GM18526 (cell line): ENCODE results near the gene ALX4.

Experiments
- POLR2A ChIP-seq: IDR thresholded peaks from 3 replicates; pipeline ENCODE4 v1.6.1; 2011; ENCODE audit not compliant: insufficient read length; ENCODE audit errors: extremely low read depth

The ALX4 gene

GRCh38 chr11:44301564-44302271 lies 8.2 kb downstream of the ALX4 start:
- TF ChIP-seq POLR2A, result no peak

- no peak for TF ChIP-seq POLR2A
These were observed 8.9 kb downstream of the ALX4 start for GRCh38 chr11:44300844-44301563.

DNA sequence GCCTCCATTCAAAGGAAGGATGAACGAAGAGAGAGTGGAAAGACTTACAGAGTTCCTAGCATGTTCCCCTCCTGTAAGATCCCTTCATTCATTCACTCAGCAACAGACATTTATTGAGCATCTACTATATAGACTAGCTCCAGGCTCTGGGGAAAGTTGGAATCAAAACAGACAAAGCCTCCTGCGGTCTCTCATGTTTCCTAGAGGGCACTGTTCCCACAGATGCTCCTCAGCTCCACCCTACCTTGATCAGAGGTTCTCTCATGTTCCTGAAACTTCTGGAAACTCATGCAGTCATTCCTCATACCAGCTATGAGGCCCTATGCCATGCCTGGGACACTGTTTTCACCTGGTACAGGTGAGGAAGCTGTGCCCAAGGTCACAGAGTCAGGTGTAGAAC lies 11.1 kb downstream of the ALX4 start:
- TF ChIP-seq POLR2A, result no peak

GRCh38 chr11:44290208-44290607 lies 19.7 kb downstream of the ALX4 start:
- TF ChIP-seq POLR2A, result no peak

DNA sequence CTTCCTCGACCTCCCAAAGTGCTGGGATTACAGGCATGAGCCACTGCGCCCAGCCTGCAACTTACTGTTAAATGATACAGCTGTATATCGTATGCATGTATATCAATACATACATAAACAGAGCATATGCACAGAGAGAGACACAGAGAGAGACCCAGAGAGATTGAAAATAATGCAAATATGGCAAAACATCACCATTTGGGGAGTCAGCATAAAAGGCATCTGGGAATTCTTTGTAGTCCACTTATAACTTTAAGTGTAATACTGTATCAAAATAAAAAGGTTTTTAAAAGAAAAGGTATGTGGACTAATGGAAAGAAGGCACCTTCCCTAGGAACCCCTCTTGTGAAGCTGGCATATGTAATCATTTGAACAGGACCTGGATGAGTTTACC lies 21.8 kb downstream of the ALX4 start:
- no peak for TF ChIP-seq POLR2A

DNA sequence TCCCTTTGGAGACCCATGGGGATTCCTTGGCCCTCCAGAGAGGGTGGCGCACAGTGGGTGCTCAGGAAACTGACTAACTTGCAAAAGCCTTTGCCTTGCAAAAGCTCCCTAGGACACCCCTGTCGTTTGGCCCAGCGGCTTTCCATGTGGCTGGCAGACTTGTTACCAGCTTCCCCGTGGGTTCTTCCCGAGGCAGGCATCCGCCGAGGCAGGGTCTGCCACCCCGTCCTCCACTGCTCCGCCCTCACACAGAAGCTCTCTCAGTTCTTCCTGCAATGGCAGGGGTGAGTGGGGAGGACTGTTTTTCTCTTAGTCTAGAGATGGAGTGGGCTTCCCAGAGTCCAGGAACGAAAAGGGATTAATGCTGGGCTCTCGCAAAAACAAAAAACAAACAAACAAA lies 23.0 kb downstream of the ALX4 start:
- no peak for TF ChIP-seq POLR2A

DNA sequence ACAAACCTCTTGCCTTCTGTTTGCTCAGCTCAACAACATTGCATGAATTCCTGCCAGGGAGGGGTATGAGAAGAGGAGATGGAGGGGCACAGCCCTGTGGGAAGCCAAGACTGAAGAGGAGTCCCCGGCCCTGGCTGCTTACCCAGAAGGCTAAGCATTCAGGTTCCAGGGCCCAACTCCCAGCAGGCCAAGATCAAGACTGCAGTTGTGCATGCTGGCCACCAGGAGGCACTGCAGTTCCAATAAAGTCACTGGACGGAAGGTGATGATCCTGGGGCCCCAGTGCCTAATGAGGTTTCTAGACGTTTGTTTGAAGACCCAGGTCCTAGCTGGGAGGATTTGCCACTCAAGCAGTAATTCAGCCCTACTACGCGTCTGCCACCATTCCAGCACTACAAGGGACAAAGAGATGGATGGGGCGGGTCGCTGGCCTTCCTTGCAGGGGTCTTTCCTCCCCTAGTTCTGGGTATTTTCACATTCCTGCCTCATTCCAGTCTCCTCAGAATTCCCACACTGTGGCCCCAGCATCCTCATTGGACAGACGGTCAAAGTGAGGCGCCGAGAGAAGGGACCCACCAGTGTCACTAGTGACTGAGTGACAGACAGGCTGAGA lies 23.6 kb downstream of the ALX4 start:
- TF ChIP-seq POLR2A, result no peak

GRCh38 chr11:44285756-44286155 lies 24.2 kb downstream of the ALX4 start:
- no peak for TF ChIP-seq POLR2A

- TF ChIP-seq POLR2A, result no peak
These were observed 27.3 kb downstream of the ALX4 start for GRCh38 chr11:44282620-44283019.

GRCh38 chr11:44281151-44281550 lies 28.8 kb downstream of the ALX4 start:
- no peak for TF ChIP-seq POLR2A

- TF ChIP-seq POLR2A, result no peak
These were observed 29.7 kb downstream of the ALX4 start for GRCh38 chr11:44280257-44280656.

- TF ChIP-seq POLR2A, result no peak
These were observed 30.5 kb downstream of the ALX4 start for GRCh38 chr11:44279483-44279882.

GRCh38 chr11:44277196-44278090 lies 32.5 kb downstream of the ALX4 start:
- TF ChIP-seq POLR2A, result no peak

GRCh38 chr11:44275961-44276550 lies 33.9 kb downstream of the ALX4 start:
- TF ChIP-seq POLR2A, result no peak

DNA sequence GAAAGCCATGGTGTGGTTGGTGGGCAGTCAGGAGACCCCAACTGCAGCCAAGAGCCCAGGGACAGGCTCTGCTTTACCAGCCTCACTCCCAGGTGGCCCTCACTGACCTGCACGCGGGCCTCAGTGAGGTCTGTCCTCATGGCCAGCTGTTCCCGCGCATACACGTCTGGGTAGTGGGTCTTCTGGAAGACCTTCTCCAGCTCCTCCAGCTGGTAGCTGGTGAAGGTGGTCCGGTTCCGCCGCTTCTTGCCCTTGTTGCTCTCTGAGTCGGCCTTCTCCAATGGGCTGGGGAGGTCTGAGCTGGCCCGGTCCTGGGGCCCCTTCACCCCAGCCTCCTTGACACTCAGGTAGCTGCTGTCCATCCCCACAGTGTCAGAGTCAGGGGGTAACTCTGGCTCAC lies 34.7 kb downstream of the ALX4 start:
- no peak for TF ChIP-seq POLR2A
